ENCODE results near the gene DESI2.
"Not testable (repeated sequence)": the region's sequence is repeated elsewhere in the genome, so short reads cannot be mapped to it uniquely, and the experiment has no call there.

Gene DESI2

GRCh38 chr1:244665771-244666217, 12.9 kb downstream of the DESI2 start:
- H3K4me3 ChIP-seq (ENCODE audit: low read depth, low read length), result no peak overlapping the region
- TF ChIP-seq CTCF (IDR thresholded peaks at IDR 0.05; ENCODE audit: low read depth, low read length), result no peak
- H3K36me3 ChIP-seq, result no peaks in the 10 kb centered on the region; the same call in 1 of the 2 replicates
- H3K9me3 ChIP-seq, result no peaks in the 10 kb centered on the region
- no peak for DNase-seq
- H3K27me3 ChIP-seq, result no peaks in the 10 kb centered on the region
- H3K4me1 ChIP-seq, result peaks cover 2% of the 10 kb centered on the region; the same call in 1 of the 2 replicates

GRCh38 chr1:244666672-244667418, 13.9 kb downstream of the DESI2 start:
- not testable (repeated sequence) for H3K4me3 ChIP-seq (ENCODE audit: low read depth, low read length)

GRCh38 chr1:244667797-244668196, 14.9 kb downstream of the DESI2 start:
- no peaks in the 10 kb centered on the region for H3K27me3 ChIP-seq
- no peaks in the 10 kb centered on the region for H3K36me3 ChIP-seq
- H3K4me1 ChIP-seq, result peaks cover 2% of the 10 kb centered on the region; the same call in 1 of the 2 replicates
- no peak overlapping the region for H3K4me3 ChIP-seq (ENCODE audit: low read depth, low read length)
- no peak for TF ChIP-seq CTCF (IDR thresholded peaks at IDR 0.05; ENCODE audit: low read depth, low read length)
- H3K9me3 ChIP-seq, result no peaks in the 10 kb centered on the region
- DNase-seq, result no peak

More at GRCh38 chr1:244666672-244667418, 13.9 kb downstream of the DESI2 start:
- not testable (repeated sequence) for H3K4me1 ChIP-seq, H3K9me3 ChIP-seq, DNase-seq, H3K27me3 ChIP-seq, H3K36me3 ChIP-seq

- no peak overlapping the region for H3K4me3 ChIP-seq (ENCODE audit: low read depth, low read length)
- TF ChIP-seq CTCF (IDR thresholded peaks at IDR 0.05; ENCODE audit: low read depth, low read length), result no peak
- no peaks in the 10 kb centered on the region for H3K36me3 ChIP-seq
Observed at GRCh38 chr1:244672946-244673682, 20.2 kb downstream of the DESI2 start.

GRCh38 chr1:244674446-244674845, 21.5 kb downstream of the DESI2 start:
- H3K36me3 ChIP-seq, result no peaks in the 10 kb centered on the region
- DNase-seq, result no peak
- no peaks in the 10 kb centered on the region for H3K9me3 ChIP-seq
- TF ChIP-seq CTCF (IDR thresholded peaks at IDR 0.05; ENCODE audit: low read depth, low read length), result no peak
- no peaks in the 10 kb centered on the region; the same call in 1 of the 2 replicates for H3K4me1 ChIP-seq
- H3K4me3 ChIP-seq (ENCODE audit: low read depth, low read length), result no peak overlapping the region
- H3K27me3 ChIP-seq, result no peaks in the 10 kb centered on the region

More at GRCh38 chr1:244672946-244673682, 20.2 kb downstream of the DESI2 start:
- H3K4me1 ChIP-seq, result no peaks in the 10 kb centered on the region; the same call in 1 of the 2 replicates
- no peaks in the 10 kb centered on the region for H3K9me3 ChIP-seq
- DNase-seq, result no peak
- H3K27me3 ChIP-seq, result no peaks in the 10 kb centered on the region

GRCh38 chr1:244675167-244675566, 22.2 kb downstream of the DESI2 start:
- no peak for DNase-seq
- TF ChIP-seq CTCF (IDR thresholded peaks at IDR 0.05; ENCODE audit: low read depth, low read length), result no peak
- no peaks in the 10 kb centered on the region for H3K27me3 ChIP-seq
- no peaks in the 10 kb centered on the region for H3K9me3 ChIP-seq
- no peaks in the 10 kb centered on the region for H3K36me3 ChIP-seq
- no peaks in the 10 kb centered on the region; the same call in 1 of the 2 replicates for H3K4me1 ChIP-seq
- no peak overlapping the region for H3K4me3 ChIP-seq (ENCODE audit: low read depth, low read length)
